ENCODE results near the gene OSBPL6.
"Not testable (repeated sequence)": the region's sequence is repeated elsewhere in the genome, so short reads cannot be mapped to it uniquely, and the experiment has no call there.

Gene OSBPL6

DNA sequence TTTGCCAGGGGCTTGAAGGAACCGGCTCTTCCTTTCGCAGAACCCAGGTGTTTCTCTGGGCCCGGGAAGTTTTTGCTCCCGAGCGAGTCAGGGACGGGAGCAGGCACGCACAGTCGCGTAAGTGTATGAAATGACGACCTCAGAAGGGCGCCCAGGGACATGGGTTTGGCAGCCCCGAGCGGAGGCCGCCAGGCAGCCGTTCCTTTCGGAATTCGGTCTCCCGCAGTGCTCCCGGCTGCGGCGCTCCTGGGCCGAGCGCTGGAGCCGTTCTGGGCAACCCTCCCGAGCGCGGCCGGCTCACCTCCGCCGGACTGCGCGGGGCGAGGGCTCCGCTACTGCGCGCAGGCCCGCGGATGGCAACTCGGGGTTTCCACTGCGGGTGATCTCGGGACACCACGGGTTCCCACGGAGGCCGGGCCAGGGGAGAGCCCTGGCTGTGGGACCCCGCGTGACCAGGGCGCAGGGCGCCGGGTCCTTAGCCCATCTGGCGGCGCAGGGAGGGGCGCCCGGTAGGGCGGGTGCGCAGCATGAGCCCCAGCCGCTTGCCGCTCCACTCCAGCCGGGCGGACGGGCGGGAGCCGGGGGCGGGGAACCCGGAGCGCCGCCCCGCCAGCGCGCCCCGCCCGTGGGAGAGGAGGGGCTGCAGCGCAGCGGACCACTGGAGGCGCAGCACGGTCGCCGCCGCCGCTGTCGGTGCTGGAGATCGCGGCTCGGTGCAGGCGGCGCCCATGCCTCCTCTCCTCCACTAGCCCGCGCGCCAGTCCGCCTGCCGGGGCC is at the start of gene OSBPL6:
OSBPL6 (plus strand) TSS at position 690 of the 777 bp plus-strand sequence. CDS start 111,673 bp downstream, outside the sequence.
- no peak for TF ChIP-seq ZNF274 (IDR thresholded peaks at IDR 0.05; ENCODE audit: low read depth, low read length)
- peak within 1 kb of the TSS; percentile 65 for H3K4me3 ChIP-seq (ENCODE audit: low read length)

DNA sequence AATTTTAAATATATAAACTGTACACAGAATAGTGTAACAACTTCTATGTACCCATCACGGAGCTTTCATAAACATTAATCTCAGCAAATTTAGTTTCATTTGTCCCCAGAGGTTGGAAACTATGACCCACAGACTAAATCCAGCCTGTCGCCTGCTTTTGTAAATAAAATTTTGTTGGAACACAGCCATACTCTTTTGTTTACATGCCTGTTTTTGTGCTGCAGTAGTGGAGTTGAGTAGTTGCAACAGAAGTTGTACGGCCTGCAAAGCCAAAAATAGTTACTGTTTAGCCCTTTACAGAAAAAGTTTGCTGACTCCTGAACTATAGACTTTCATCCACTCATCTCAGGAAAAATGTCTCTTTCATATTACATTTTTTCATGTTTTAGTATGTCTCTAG is 42.3 kb upstream of the OSBPL6 start:
- TF ChIP-seq ZNF274 (IDR thresholded peaks at IDR 0.05; ENCODE audit: low read depth, low read length), result no peak
- H3K4me3 ChIP-seq (ENCODE audit: low read length), result no peak overlapping the region

DNA sequence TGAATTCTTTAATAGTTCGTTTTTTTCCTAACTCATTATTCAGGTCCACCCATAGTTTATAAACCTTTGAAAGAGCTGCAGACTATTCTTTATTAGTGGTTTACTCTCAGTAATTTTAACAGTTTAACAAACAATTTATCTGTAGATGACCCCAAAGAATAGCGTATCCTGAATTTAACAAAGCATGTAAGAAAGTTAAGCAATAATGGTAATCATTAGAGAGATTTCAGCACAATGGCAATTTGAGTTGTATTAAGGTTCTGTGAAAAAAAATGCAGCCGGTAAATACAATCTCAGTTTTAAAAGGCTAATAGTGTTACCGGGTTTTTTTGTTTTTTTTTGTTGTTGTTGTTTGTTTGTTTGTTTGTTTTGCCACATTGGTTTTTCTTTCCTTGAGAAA is 41.8 kb upstream of the OSBPL6 start:
- TF ChIP-seq ZNF274 (IDR thresholded peaks at IDR 0.05; ENCODE audit: low read depth, low read length), result no peak
- H3K4me3 ChIP-seq (ENCODE audit: low read length), result no peak overlapping the region

DNA sequence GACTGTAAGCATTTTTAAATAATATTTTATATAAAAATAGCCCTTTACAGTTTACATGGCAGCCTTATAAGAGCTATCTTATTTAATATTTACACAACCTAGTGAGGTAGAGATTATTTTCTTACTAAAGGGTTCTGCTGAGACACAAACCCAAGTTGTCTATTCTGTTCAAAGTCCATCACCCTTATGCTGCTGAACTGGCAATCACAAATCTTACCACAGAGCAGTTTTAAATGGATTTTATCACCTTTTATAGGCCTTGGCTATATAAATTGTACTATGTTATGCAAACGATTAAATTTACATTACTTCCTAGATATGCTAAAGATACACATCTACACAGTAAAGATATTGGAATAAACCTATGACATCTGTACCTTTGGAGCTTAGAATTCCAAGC is 41.3 kb upstream of the OSBPL6 start:
- H3K4me3 ChIP-seq (ENCODE audit: low read length), result no peak overlapping the region
- no peak for TF ChIP-seq ZNF274 (IDR thresholded peaks at IDR 0.05; ENCODE audit: low read depth, low read length)

DNA sequence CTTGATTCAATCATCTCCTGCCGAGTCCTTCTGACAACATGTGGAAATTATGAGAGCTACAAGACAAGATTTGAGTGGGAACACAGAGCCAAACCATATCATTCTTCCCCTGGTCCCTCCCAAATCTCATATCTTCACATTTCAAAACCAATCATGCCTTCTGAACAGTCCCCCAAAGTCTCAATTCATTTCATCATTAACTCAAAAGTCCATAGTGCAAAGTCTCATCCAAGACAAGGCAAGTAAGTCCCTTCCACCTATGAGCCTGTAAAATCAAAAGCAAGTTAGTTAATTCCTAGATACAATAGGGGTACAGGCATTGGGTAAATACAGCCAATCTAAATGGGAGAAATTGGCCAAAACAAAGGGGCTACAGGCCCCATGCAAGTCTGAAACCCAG is 40.4 kb upstream of the OSBPL6 start:
- H3K4me3 ChIP-seq (ENCODE audit: low read length), result not testable (repeated sequence)

DNA sequence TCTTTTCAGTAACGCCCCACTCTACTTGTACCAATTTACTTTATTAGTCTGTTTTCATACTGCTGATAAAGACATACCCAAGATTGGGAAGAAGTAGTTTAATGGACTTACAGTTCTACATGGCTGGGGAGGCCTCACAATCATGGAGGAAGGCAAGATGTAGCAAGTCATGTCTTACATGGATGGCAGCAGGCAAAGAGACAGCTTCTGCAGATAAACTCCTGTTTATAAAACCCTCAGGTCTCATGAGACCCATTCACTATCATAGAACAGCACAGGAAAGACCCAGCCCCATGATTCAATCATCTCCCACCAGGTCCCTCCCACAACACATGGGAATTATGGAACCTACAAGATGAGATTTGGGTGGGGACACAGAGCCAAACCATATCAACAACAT is 38.8 kb upstream of the OSBPL6 start:
- H3K4me3 ChIP-seq (ENCODE audit: low read length), result no peak overlapping the region
- TF ChIP-seq ZNF274 (IDR thresholded peaks at IDR 0.05; ENCODE audit: low read depth, low read length), result no peak

DNA sequence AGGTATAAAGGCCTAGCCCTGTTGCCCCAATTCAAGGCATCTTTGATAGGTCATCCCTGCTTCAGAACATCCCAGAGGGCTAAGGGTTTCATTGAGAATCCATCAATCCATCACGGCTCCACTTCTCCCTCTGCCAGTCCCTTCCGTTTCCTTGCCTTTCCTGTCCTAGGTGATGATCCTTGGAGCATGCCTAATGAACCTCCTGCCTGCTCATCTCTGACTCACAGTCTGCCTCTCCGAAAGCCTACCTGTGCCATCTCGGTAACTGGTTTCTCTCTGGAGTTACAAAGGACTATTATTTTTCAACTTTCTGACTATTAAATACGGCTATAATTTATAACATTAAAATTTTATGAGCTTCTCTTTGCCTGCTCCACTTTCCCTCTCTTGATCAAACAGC is 36.7 kb upstream of the OSBPL6 start:
- no peak for TF ChIP-seq ZNF274 (IDR thresholded peaks at IDR 0.05; ENCODE audit: low read depth, low read length)
- H3K4me3 ChIP-seq (ENCODE audit: low read length), result no peak overlapping the region

DNA sequence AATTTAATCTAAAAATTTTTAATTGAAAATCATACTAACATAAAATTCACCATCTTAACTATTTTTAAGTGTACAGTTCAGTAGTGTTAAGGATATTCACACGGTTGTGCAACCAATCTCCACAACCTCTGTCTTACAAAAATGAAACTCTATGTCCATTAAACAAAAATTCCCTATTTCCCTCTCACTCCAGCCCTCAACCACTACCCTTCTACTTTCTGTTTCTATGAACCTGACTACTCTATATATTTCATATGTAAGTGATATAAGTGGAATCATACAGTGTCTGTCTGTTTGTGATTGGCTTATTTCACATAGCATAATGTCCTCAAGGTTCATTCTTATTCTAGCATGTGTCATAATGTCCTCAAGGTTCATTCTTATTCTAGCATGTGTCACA is 34.3 kb upstream of the OSBPL6 start:
- no peak overlapping the region for H3K4me3 ChIP-seq (ENCODE audit: low read length)

DNA sequence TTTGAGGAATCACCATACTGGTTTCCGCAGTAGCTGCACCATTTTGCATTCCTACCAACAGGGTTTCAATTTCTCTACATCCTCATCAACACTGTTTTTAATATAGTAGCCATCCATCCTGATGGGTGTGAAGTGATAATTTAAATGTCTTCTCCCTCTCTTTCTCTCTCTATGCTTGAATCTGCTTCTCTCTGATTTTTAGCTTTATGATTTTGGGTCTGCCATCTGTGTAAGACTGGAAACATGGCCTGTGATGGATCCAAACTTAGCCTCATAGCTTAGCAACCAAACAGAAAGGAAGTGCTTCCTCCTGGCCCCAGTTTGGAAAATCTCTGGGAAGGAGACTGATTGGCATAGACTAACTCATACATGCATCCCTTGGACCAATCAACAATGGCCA is 33.7 kb upstream of the OSBPL6 start:
- H3K4me3 ChIP-seq (ENCODE audit: low read length), result no peak overlapping the region
- TF ChIP-seq ZNF274 (IDR thresholded peaks at IDR 0.05; ENCODE audit: low read depth, low read length), result no peak

More for the DNA sequence above, 34.3 kb upstream of the OSBPL6 start:
- TF ChIP-seq ZNF274 (IDR thresholded peaks at IDR 0.05; ENCODE audit: low read depth, low read length), result no peak

DNA sequence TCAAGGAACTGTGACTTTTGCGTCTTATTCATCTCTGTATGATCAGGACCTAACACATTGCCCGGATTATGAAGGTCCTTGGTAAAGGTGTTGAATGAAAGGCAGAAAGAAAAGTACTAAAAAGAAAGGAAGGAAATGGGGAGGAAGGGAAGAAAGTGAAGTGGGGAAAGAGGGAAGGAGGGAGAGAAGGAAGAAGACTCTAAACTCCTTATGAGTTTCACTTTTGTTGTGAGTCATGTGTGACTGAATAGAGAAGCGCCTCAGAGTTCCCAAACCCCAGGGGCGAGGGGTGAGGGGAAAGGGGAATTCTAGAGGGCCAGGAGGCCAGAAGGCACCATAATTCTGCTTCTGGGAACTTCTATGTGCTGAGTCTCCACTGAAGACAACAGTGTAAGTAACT is 30.9 kb upstream of the OSBPL6 start:
- H3K4me3 ChIP-seq (ENCODE audit: low read length), result no peak overlapping the region

DNA sequence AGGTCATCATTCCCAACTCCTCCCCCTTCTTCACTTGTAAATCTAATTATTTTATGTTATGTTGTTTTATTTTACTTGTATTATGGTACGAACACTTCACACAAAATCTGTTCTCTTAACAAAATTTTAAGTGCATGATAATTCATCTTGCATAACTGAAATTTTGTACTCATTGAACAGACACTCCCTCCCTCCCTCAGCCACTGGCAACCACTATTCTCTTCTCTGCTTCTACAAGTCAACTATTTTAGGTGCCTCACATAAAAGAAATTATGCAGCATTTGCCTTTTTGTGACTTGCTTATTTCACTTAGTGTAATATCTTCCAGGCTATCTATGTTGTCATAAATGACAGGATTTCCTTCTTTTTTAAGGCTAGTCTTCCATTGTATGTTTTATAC is 30.4 kb upstream of the OSBPL6 start:
- no peak for TF ChIP-seq ZNF274 (IDR thresholded peaks at IDR 0.05; ENCODE audit: low read depth, low read length)
- no peak overlapping the region for H3K4me3 ChIP-seq (ENCODE audit: low read length)

More for the DNA sequence above, 30.9 kb upstream of the OSBPL6 start:
- no peak for TF ChIP-seq ZNF274 (IDR thresholded peaks at IDR 0.05; ENCODE audit: low read depth, low read length)

DNA sequence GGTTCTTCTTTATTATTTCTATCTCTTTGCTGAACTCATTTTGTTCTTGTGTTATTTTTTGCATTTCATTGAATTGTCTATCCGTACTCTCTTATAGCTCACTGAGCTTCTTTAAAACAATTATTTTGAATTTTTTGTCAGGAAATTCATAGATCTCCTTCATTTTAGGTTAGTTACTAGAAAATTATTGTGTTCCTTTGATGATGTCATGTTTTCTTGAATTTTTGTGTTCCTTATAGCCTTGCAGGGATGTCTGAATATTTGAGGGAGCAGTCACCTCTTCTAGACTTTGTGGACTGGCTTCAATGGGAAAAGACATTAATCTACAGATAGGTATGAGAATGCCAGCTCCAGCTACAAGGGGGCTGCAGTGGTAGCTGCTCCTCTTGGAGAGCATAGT is 20.7 kb upstream of the OSBPL6 start:
- TF ChIP-seq ZNF274 (IDR thresholded peaks at IDR 0.05; ENCODE audit: low read depth, low read length), result no peak
- H3K4me3 ChIP-seq (ENCODE audit: low read length), result no peak overlapping the region

DNA sequence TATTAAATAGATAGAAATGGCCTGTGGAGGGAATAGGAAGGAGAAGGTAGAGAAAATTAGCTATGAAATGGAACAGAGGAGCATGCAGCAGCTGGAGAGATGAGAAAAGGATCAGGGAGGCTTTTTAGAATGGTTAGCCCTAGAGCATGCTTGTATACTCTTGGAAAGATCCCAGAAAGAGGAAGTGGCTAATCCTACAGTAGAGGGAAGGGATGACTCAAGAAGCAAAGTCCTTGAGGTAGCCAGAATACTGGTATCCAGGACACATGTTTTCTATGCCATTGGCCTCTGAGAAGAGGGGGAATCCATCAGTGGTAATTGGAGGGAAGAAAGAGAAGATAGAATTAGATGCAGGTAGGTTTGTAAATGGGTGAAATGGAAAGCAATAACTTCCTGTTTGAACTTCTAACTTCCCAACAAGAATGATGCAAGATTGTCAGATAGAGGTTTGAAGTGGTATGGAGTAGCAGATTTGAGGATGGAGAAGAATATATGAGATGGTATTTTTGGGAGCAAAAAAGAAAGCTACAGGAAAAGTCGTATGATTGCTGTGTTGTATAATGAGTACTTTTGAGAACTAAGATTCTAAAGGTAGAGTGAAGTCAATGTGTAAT is 17.1 kb upstream of the OSBPL6 start:
- no peak for TF ChIP-seq ZNF274 (IDR thresholded peaks at IDR 0.05; ENCODE audit: low read depth, low read length)

DNA sequence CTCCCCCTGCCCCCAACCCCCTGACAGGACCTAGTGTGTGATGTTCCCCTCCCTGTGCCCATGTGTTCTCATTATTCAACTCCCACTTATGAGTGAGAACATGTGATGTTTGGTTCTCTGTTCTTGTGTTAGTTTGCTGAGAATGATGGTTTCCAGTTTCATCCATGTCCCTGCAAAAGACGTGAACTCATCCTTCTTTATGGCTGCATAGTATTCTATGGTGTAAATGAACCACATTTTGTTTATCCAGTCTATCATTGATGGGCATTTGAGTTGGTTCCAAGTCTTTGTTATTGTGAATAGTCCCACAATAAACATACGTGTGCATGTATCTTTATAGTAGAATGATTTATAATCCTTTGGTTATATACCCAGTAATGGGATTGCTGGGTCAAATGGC is 13.7 kb upstream of the OSBPL6 start:
- not testable (repeated sequence) for H3K4me3 ChIP-seq (ENCODE audit: low read length)

More for the DNA sequence above, 17.1 kb upstream of the OSBPL6 start:
- no peak overlapping the region for H3K4me3 ChIP-seq (ENCODE audit: low read length)

DNA sequence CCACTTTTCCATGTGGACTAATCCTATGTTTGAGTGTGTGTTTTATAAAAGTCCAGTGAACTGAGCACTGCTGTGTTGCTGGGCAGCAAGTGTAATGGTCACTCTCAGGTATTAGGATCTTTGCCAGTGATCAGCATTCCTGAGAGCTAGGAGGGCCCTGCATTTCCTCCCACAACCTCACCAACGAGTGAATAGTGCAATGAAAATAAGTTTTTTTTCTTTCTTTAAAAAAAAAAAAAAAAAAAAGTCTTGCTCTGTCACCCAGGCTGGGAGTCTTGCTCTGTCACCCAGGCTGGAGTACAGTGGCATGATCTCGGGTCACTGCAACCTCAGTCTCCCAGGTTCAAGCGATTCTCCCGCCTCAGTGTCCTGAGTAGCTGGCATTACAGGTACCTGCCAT is 6.5 kb upstream of the OSBPL6 start:
- H3K4me3 ChIP-seq (ENCODE audit: low read length), result no peak overlapping the region
- no peak for TF ChIP-seq ZNF274 (IDR thresholded peaks at IDR 0.05; ENCODE audit: low read depth, low read length)

DNA sequence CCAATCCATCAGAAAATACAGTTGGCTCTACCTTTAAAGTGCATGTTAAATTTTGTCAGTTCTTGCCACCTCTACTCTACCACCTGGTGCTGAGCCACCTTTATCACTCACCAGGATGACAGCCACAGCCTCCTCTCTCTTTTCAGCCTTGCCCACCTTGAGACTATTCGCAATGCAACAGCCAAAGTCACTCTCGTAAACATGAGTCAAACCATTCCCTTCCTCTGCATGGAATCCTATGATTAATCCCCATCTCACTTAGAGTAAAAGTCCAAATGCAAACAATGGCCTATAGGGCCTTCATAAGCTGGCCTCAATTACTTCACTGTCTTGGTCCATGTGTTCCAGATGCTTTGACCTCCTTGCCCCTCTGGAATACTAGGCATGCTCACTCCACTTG is 5.8 kb upstream of the OSBPL6 start:
- TF ChIP-seq ZNF274 (IDR thresholded peaks at IDR 0.05; ENCODE audit: low read depth, low read length), result no peak
- H3K4me3 ChIP-seq (ENCODE audit: low read length), result no peak overlapping the region
